Mammary epithelial cell (primary cell): ENCODE results near the gene GNPAT.
"Not testable (repeated sequence)": the region's sequence is repeated elsewhere in the genome, so short reads cannot be mapped to it uniquely, and the experiment has no call there.

Experiments used
- EZH2 ChIP-seq: IDR thresholded peaks from 2 replicates; pipeline ENCODE4 v1.6.1; 2012; ENCODE audit warnings: low read length, inconsistent platforms, borderline replicate concordance
- TF ChIP-seq, protein P1 (sequence below), 2 donors: IDR thresholded peaks in 1 of 2; conservative IDR thresholded peaks in 1 of 2; 2 replicates each; pipeline ENCODE4 v1.5.1; 2011 to 2012; ENCODE audit warnings: inconsistent platforms in 2 of 2, low read length in 2 of 2, mild to moderate bottlenecking in 2 of 2, control low read depth in 1 of 2, low read depth in 1 of 2; ENCODE audit not compliant: insufficient read depth in 1 of 2; ENCODE audit errors: extremely low read depth in 1 of 2

DNA sequence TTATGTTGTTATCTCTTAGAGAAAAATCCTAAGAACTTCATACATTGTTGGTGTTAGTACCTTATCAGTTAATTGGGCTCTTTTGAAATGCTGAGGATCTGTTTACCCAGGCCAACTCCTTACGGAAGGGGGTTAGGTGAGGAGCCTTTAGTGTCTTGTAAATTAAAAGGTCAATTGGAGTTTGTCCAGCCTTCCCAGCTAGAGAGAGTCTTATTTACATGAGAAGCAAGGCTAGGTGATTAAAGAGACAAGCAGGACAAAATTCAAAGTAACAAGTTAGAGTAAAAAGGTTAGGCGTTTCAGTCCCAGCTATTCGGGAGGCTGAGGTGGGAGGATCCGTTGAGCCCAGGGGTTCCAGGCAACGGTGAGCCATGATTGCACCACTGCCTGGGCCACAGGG is 28.7 kb upstream of the GNPAT start:
- TF ChIP-seq, protein P1, sequence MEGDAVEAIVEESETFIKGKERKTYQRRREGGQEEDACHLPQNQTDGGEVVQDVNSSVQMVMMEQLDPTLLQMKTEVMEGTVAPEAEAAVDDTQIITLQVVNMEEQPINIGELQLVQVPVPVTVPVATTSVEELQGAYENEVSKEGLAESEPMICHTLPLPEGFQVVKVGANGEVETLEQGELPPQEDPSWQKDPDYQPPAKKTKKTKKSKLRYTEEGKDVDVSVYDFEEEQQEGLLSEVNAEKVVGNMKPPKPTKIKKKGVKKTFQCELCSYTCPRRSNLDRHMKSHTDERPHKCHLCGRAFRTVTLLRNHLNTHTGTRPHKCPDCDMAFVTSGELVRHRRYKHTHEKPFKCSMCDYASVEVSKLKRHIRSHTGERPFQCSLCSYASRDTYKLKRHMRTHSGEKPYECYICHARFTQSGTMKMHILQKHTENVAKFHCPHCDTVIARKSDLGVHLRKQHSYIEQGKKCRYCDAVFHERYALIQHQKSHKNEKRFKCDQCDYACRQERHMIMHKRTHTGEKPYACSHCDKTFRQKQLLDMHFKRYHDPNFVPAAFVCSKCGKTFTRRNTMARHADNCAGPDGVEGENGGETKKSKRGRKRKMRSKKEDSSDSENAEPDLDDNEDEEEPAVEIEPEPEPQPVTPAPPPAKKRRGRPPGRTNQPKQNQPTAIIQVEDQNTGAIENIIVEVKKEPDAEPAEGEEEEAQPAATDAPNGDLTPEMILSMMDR (conservative IDR thresholded peaks at IDR 0.05 in 1 of 2, IDR thresholded peaks at IDR 0.05 in 1 of 2; ENCODE audit: extremely low read depth in 1 of 2, insufficient read depth in 1 of 2, low read depth in 1 of 2, low read length in 2 of 2): not testable (repeated sequence)
- TF ChIP-seq EZH2: not testable (repeated sequence)
